K562 (cell line): ENCODE data around the gene HHEX. TPM values are rescaled to one million over a fixed set of nuclear protein-coding genes. Genes with fewer than 3 reads are reported as not detected.
A peak's percentile ranks its signal among the peaks of the same experiment; 100 is the strongest.

ENCODE experiments used
- DIDO1 ChIP-seq: fragments of 450-650 bp; IDR thresholded peaks from 2 replicates; pipeline ENCODE4 v1.6.1; 2016; ENCODE audit warnings: low read depth, missing biosample characterization, missing genetic modification characterization
- E2F3 ChIP-seq: fragments of 250-450 bp; sonication (Bioruptor Pico); IDR thresholded peaks from 2 replicates; pipeline ENCODE4 v1.4.0; 2020; ENCODE audit warnings: mild to moderate bottlenecking
- EHMT2 ChIP-seq: fragments of 450-650 bp; IDR thresholded peaks from 2 replicates; pipeline ENCODE4 v1.6.1; 2018; ENCODE audit warnings: antibody characterized with exemption
- EP400 ChIP-seq: fragments of 450-650 bp; IDR thresholded peaks from 2 replicates; pipeline ENCODE4 v1.6.1; 2017; ENCODE audit warnings: antibody characterized with exemption, mild to moderate bottlenecking, moderate library complexity
- FOXP1 ChIP-seq: sonication (generic); formaldehyde crosslinking; IDR thresholded peaks from 2 replicates; pipeline ENCODE4 v1.8.0; 2022; ENCODE audit warnings: mild to moderate bottlenecking, missing genetic modification reagents
- HDAC1 ChIP-seq, 2 experiments: fragments of 450-650 bp; IDR thresholded peaks; 2 replicates each; pipeline ENCODE4 v1.6.1; 2016 to 2017; ENCODE audit warnings: inconsistent platforms in 1 of 2, mild to moderate bottlenecking in 1 of 2, moderate library complexity in 1 of 2
- HNRNPH1 ChIP-seq: fragments of 200-400 bp; formaldehyde crosslinking; optimal IDR thresholded peaks from 2 replicates; pipeline ENCODE3; 2017; ENCODE audit warnings: low read depth, mild to moderate bottlenecking, low read length, moderate library complexity
- MYC ChIP-seq, 2 experiments: fragments of 250-450 bp in 1 of 2; sonication (Bioruptor Pico) in 1 of 2; IDR thresholded peaks; 2 replicates each; pipeline versions ENCODE4 v1.5.1 to v1.6.1; 2012 to 2021; ENCODE audit warnings: low read depth in 2 of 2, borderline replicate concordance in 1 of 2, improper control_type of control experiment in 1 of 2, low read length in 1 of 2, mild to moderate bottlenecking in 1 of 2, moderate library complexity in 1 of 2
- NFE2 ChIP-seq: IDR thresholded peaks from 2 replicates; pipeline ENCODE4 v1.6.1; 2014; ENCODE audit warnings: antibody characterized with exemption, low read depth
- NRF1 ChIP-seq, 2 experiments: fragments of 450-650 bp; IDR thresholded peaks in 1 of 2; conservative IDR thresholded peaks in 1 of 2; 2 replicates each; pipeline ENCODE4 v1.6.1; 2014; ENCODE audit warnings: mild to moderate bottlenecking in 2 of 2
- POLR2A ChIP-seq: fragments of 450-650 bp; conservative IDR thresholded peaks from 2 replicates; pipeline ENCODE4 v1.6.1; 2016
- POLR2H ChIP-seq: IDR thresholded peaks from 2 replicates; pipeline ENCODE4 v1.6.1; 2016; ENCODE audit warnings: missing genetic modification characterization, low read depth, mild to moderate bottlenecking, control low read depth, missing compliant biosample characterization, moderate library complexity
- RCOR1 ChIP-seq, 2 experiments: IDR thresholded peaks; 2 replicates each; pipeline ENCODE4 v1.6.1; 2012; ENCODE audit warnings: low read depth in 2 of 2, low read length in 2 of 2, borderline replicate concordance in 1 of 2, improper control_type of control experiment in 1 of 2
- STAT5A ChIP-seq: IDR thresholded peaks from 2 replicates; pipeline ENCODE4 v1.6.1; 2012; ENCODE audit warnings: low read length, inconsistent platforms, borderline replicate concordance
- TAF7 ChIP-seq: fragments of 450-650 bp; IDR thresholded peaks from 2 replicates; pipeline ENCODE4 v1.6.1; 2016; ENCODE audit warnings: missing genetic modification characterization, missing compliant biosample characterization
- TBL1XR1 ChIP-seq, 2 experiments: IDR thresholded peaks; 2 replicates each; pipeline ENCODE4 v1.6.1; 2012; ENCODE audit warnings: improper control_type of control experiment in 2 of 2, low read length in 2 of 2, mild to moderate bottlenecking in 1 of 2
- TCF3 ChIP-seq: sonication (generic); formaldehyde crosslinking; IDR thresholded peaks from 2 replicates; pipeline ENCODE4 v1.4.0; 2020; ENCODE audit warnings: mild to moderate bottlenecking, missing genetic modification reagents
- TCFL5 ChIP-seq: fragments of 250-450 bp; sonication (Bioruptor Pico); conservative IDR thresholded peaks from 2 replicates; pipeline ENCODE4 v1.6.1; 2021; ENCODE audit warnings: mild to moderate bottlenecking, moderate library complexity, matching md5 sums
- YY1 ChIP-seq, 3 experiments: IDR thresholded peaks; 2 replicates each; pipeline ENCODE4 v1.6.1; 2011; ENCODE audit warnings: low read length in 2 of 3, mild to moderate bottlenecking in 2 of 3, moderate library complexity in 2 of 3, borderline replicate concordance in 1 of 3, control low read depth in 1 of 3, low read depth in 1 of 3; ENCODE audit not compliant: insufficient read depth in 3 of 3, insufficient replicate concordance in 2 of 3, control insufficient read depth in 1 of 3, insufficient read length in 1 of 3; ENCODE audit errors: extremely low read depth in 1 of 3
- ZBTB7A ChIP-seq: IDR thresholded peaks from 2 replicates; pipeline ENCODE4 v1.6.1; 2011; ENCODE audit warnings: low read depth, mild to moderate bottlenecking, low read length, moderate library complexity, borderline replicate concordance; ENCODE audit not compliant: control insufficient read depth
- polyA plus RNA-seq, 8 experiments: library from polyadenylated mRNA; depleted of rRNA in 4 of 8; stranded (reverse) in 5 of 8; unstranded in 3 of 8; fragments of >200 nt; fragmentation: Nextera tagmentation in 2 of 8; fragmentation: Illumina TruSeq in 1 of 8; extraction: Ambion mirVana in 2 of 8; extraction: Trizol in 1 of 8; gene quantifications; 2 replicates each; pipeline versions ENCODE4 v1.2.1 to v1.2.3, GENCODE V29; 2011 to 2014; ENCODE audit warnings: inconsistent platforms in 1 of 8, missing spikeins in 1 of 8
- total RNA-seq, 7 experiments: library from RNA; depleted of rRNA in 6 of 7; stranded (reverse); fragments of >200 nt in 6 of 7; fragmentation: Illumina TruSeq in 2 of 7; extraction: Trizol in 2 of 7; gene quantifications; 2 replicates each; pipeline versions ENCODE4 v1.2.1 to v1.2.3, GENCODE V29; 2011 to 2021; ENCODE audit warnings: low replicate concordance in 1 of 7
- TF ChIP-seq, protein P1 (sequence below): fragments of 250-450 bp; sonication (Bioruptor Pico); IDR thresholded peaks from 2 replicates; pipeline ENCODE4 v1.5.0; 2021; ENCODE audit warnings: mild to moderate bottlenecking, moderate library complexity
- TF ChIP-seq, protein P2 (sequence below): fragments of 450-650 bp; IDR thresholded peaks from 2 replicates; pipeline ENCODE4 v1.6.1; 2016; ENCODE audit warnings: mild to moderate bottlenecking

HHEX gene
- total and polyA plus RNA-seq, 9 of the 15 experiments (the other 6 are each of a cell fraction or from before 2014, with no cell fraction given), result 37.2 to 133 (median 80.2) TPM

DNA sequence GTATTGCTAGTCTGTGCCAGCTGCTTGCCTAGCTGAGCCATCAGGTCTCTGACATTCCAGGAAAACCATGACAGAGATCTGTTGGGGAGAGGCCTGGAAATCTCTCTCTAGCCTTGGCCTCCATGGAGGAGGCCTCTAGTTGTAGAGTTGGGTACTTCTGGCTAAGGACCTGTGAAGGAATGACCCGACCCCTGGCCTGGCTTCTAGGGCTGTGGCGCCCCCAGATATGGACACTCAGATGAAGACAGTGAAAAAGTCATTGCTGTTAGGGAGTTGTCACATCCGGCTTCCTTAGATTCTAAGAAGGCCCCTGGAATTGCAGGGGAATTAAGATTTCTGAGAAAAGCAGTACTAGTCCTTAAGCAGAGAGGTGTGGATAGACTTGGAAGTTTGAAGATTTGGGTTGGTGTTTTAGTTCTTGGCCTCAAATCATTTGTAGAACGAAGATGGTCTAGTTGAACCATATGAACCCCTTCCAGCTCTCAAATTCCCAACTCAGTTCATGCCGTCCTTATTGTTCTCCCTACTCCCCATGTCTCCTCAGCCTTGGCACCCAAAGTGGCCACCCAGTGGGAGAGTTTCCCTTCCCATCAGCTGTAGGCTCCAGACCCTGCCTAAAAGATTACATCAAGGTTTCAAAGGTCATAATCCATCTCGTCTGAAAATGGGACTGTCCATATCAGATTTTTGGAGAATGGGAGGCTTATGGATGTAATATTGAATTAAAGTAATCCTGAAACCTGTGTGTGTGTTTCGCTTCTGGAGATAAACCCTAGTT, 7.0 kb downstream of the HHEX start (continued):
- TF ChIP-seq YY1 (IDR thresholded peaks at IDR 0.05; ENCODE audit: borderline replicate concordance in 1 of 3, control insufficient read depth in 1 of 3, extremely low read depth in 1 of 3, insufficient read depth in 3 of 3, insufficient read length in 1 of 3, insufficient replicate concordance in 2 of 3, low read depth in 1 of 3, low read length in 2 of 3) (peak in 1 of 3 experiments; percentile 42), RCOR1 (IDR thresholded peaks at IDR 0.05; ENCODE audit: borderline replicate concordance in 1 of 2, low read depth in 2 of 2, low read length in 2 of 2) (peak; percentile 14 to 16; a peak in 2 of 4 replicates), NRF1 (conservative IDR thresholded peaks at IDR 0.05 in 1 of 2, IDR thresholded peaks at IDR 0.05 in 1 of 2) (no peak), POLR2H (tag) (peak; percentile 51), DIDO1 (tag) (no peak), STAT5A (peak; percentile 54; the same call in 1 of the 2 replicates), ZBTB7A (peak; percentile 70; the same call in 1 of the 2 replicates), FOXP1 (CRISPR knock-in tag) (no peak), MYC (IDR thresholded peaks at IDR 0.05; ENCODE audit: low read depth, low read length) (peak; percentile 27; the same call in 1 of the 2 replicates), MYC (CRISPR knock-in tag; IDR thresholded peaks at IDR 0.05; ENCODE audit: borderline replicate concordance, low read depth) (peak; percentile 24; the same call in 1 of the 2 replicates), HDAC1 (IDR thresholded peaks at IDR 0.05) (0 out of 4 replicates have a peak, but pooled peaks of 1 of the 2 experiments have one; percentile 16), NFE2 (no peak), POLR2A (peak; percentile 59; the same call in 1 of the 2 replicates), HNRNPH1 (no peak), E2F3 (no peak), TCF3 (CRISPR knock-in tag) (peak; percentile 51), TAF7 (tag) (no peak), EHMT2 (no peak), TCFL5 (no peak), TBL1XR1 (IDR thresholded peaks at IDR 0.05; ENCODE audit: low read length in 2 of 2) (peak in 1 of 2 experiments; percentile 49; a peak in 1 of 4 replicates), EP400 (no peak)
- TF ChIP-seq, protein P1, sequence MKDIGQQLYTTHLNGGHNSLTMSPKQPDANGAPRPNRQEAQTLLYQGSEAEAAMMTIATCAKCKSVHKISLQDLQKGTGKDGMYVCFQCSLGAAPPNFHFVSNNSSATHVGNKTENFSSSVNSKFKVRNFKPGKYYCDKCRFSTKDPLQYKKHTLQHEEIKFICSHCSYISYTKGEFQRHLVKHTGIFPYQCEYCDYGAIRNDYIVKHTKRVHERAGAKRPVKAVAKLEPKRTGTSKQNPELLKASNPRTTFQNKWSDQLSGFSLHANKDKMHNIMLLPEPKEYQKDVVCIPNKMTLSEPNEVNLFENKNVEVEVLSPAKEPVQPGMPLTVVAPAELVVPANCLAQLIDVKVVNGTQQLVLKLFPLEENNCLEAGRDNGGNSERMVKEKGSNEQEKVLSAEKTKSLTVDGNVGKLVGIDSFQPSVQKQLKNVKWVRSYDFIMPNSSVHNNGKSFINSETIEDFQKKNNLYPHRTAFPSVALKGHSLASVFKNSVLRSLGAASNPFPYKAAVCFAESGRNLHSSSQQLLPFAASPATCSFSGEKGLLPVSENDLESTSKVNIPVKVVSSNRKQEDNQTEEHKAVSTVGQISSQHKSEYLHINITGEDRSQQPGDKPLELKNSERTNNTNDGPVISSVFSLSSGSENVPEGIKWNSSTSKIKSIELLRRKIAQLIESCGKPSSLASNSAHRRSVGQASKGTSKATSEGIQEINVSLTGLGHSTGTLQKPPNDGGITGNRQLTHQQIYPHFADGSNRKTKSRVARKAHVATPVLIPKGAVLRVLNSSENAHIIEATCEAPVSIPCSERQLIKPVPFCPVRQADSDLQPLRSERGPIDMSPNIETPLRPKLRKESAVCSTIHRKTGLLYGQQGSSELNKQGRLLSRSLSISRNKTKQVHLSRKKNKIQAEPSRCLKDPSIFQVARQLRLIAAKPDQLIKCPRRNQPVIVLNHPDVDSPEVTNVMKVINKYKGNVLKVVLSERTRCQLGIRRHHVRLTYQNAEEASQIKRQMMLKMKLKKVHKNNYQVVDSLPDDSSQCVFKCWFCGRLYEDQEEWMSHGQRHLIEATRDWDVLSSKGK (CRISPR knock-in tag), result peak; percentile 32; the same call in 1 of the 2 replicates
- TF ChIP-seq, protein P2, sequence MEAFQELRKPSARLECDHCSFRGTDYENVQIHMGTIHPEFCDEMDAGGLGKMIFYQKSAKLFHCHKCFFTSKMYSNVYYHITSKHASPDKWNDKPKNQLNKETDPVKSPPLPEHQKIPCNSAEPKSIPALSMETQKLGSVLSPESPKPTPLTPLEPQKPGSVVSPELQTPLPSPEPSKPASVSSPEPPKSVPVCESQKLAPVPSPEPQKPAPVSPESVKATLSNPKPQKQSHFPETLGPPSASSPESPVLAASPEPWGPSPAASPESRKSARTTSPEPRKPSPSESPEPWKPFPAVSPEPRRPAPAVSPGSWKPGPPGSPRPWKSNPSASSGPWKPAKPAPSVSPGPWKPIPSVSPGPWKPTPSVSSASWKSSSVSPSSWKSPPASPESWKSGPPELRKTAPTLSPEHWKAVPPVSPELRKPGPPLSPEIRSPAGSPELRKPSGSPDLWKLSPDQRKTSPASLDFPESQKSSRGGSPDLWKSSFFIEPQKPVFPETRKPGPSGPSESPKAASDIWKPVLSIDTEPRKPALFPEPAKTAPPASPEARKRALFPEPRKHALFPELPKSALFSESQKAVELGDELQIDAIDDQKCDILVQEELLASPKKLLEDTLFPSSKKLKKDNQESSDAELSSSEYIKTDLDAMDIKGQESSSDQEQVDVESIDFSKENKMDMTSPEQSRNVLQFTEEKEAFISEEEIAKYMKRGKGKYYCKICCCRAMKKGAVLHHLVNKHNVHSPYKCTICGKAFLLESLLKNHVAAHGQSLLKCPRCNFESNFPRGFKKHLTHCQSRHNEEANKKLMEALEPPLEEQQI, result no peak
